ENCODE results near the gene PPIL6.

- TF ChIP-seq POLR2A (IDR thresholded peaks at IDR 0.05; ENCODE audit: low read depth, low read length) (peak; percentile 90), POLR2AphosphoS5 (IDR thresholded peaks at IDR 0.05; ENCODE audit: low read depth, low read length) (peak; percentile 87)
Observed at GRCh38 chr6:109454496-109455436, 14.3 kb upstream of the PPIL6 start.

Data from GM12892 (cell line).